ENCODE data around the gene CDKAL1. TPM values are rescaled to one million over a fixed set of nuclear protein-coding genes. Genes with fewer than 3 reads are reported as not detected.

Gene CDKAL1
- total RNA-seq, 1 donor from 2014 or later: 11.3 TPM

DNA sequence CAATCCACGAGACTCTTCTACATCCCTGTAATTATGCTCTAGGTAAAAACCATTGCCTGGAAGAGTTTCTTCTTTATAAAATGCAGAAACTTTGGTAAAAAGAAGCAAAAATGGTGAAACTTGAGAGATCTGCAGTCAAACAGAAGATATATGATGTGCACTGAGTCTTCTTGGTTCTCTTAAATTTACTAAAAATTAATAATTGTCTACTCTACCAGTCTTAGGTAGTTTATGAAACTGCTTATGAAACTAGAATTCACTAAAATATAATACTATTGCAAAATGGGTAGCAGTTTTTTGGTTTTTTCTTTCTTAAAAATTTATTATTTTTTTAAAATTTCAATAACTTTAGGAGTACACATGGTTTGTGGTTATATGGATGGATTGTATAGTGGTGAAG lies 540.2 kb downstream of the CDKAL1 start:
- Histone ChIP-seq H3K9me3 (no peaks in the 10 kb centered on the region), H3K27me3 (no peaks in the 10 kb centered on the region), H3K4me1 (no peaks in the 10 kb centered on the region), H3K36me3 (no peaks in the 10 kb centered on the region), H3K4me3 (no peak overlapping the region), H3K27ac (no peak overlapping the region)
- TF ChIP-seq POLR2A (IDR thresholded peaks at IDR 0.05): no peak
- no peak for TF ChIP-seq POLR2AphosphoS5 (IDR thresholded peaks at IDR 0.05; ENCODE audit: insufficient read depth in 1 of 2, low read depth in 1 of 2)
- TF ChIP-seq CTCF (IDR thresholded peaks at IDR 0.05): no peak
- DNase-seq (ENCODE audit: extremely low spot score in 2 of 2): no peak
- intact Hi-C loops (cut with DNase I): no loop called here

- no peak overlapping the region for H3K27ac ChIP-seq
- no peaks in the 10 kb centered on the region for H3K4me1 ChIP-seq
- H3K9me3 ChIP-seq: no peaks in the 10 kb centered on the region
- H3K4me3 ChIP-seq: no peak overlapping the region
- DNase-seq (ENCODE audit: extremely low spot score in 2 of 2): no peak
- intact Hi-C loops (cut with DNase I): no loop called here
- H3K27me3 ChIP-seq: no peaks in the 10 kb centered on the region
- H3K36me3 ChIP-seq: no peaks in the 10 kb centered on the region
- TF ChIP-seq POLR2A (IDR thresholded peaks at IDR 0.05) (no peak), CTCF (IDR thresholded peaks at IDR 0.05) (no peak), POLR2AphosphoS5 (IDR thresholded peaks at IDR 0.05; ENCODE audit: insufficient read depth in 1 of 2, low read depth in 1 of 2) (no peak)
Observed at GRCh38 chr6:21075986-21076385, 541.7 kb downstream of the CDKAL1 start.

DNA sequence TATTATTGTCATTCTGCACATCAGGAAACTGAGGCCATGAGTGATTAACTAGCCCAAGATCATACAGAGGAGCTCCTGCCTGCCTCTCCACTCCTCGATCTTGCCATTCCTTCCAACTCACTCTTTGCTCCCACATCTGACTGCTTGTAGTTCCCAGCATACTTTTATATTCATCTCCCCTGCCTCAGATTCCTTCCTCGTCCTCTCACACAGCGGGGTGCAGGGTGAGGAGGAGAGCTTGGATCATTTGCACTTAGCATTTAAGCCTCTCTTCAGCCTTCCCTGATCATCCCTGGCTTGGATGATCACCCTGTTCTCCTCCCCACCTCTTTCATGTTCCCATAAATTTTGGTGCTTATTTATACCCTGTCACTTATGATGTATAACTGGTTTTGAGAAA lies 544.2 kb downstream of the CDKAL1 start:
- Histone ChIP-seq H3K27me3 (no peaks in the 10 kb centered on the region), H3K4me3 (no peak overlapping the region), H3K36me3 (no peaks in the 10 kb centered on the region), H3K9me3 (no peaks in the 10 kb centered on the region), H3K4me1 (no peaks in the 10 kb centered on the region), H3K27ac (no peak overlapping the region)
- intact Hi-C loops (cut with DNase I): no loop called here
- DNase-seq (ENCODE audit: extremely low spot score in 2 of 2): no peak
- no peak for TF ChIP-seq CTCF (IDR thresholded peaks at IDR 0.05)
- no peak for TF ChIP-seq POLR2AphosphoS5 (IDR thresholded peaks at IDR 0.05; ENCODE audit: insufficient read depth in 1 of 2, low read depth in 1 of 2)
- no peak for TF ChIP-seq POLR2A (IDR thresholded peaks at IDR 0.05)

DNA sequence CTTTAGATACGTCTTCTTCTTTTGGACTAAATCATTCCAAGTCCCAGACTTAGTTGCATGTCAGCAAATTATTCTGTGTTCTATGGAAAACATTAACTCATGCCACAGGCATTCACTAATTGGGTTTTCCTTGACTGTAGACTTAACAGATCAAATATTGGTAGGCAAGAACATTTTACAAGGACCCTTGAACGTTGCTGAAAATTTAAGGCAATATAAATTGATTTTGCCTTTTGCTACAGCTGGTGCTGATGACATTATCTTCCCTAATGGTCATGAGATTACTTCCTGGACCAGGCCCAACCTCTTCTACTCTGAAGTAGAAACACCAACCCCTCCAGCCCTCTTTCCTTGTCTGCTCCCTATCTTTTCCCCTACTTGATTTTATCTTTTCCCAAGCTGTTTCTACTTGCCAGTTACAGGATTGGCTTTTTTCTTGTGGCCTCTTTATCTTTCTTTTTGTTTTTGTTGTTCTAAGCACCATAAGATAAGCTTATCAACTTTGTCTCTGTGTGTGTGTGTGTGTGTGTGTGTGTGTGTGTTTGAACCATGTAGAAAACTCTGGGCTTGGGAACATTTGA lies 545.3 kb downstream of the CDKAL1 start:
- H3K9me3 ChIP-seq: no peaks in the 10 kb centered on the region
- H3K4me1 ChIP-seq: no peaks in the 10 kb centered on the region
- no peaks in the 10 kb centered on the region for H3K36me3 ChIP-seq
- no peak overlapping the region for H3K27ac ChIP-seq
- H3K4me3 ChIP-seq: no peak overlapping the region
- intact Hi-C loops (cut with DNase I): no loop called here
- no peaks in the 10 kb centered on the region for H3K27me3 ChIP-seq
- TF ChIP-seq POLR2A (IDR thresholded peaks at IDR 0.05) (no peak), CTCF (IDR thresholded peaks at IDR 0.05) (no peak), POLR2AphosphoS5 (IDR thresholded peaks at IDR 0.05; ENCODE audit: insufficient read depth in 1 of 2, low read depth in 1 of 2) (no peak)
- no peak for DNase-seq (ENCODE audit: extremely low spot score in 2 of 2)

DNA sequence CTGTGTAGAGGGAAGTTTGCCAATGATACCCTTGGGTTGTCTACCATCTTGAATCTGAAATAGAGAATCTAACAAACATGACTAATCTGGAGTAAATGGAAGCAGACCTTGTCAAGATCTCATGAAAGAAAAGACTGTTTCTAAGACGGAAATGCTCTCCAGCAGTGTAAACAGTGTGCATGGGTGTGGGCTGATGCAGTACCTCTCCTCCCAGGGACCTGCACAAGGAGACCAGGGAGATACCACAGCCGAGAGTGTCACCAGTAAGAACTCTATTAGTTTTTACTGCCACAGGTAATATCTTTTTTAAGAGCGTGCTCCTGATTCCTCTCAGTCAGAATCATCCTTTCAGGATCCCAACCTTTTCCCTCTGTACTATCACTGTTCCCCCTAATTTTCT lies 546.0 kb downstream of the CDKAL1 start:
- H3K36me3 ChIP-seq: no peaks in the 10 kb centered on the region
- no peak for DNase-seq (ENCODE audit: extremely low spot score in 2 of 2)
- no peaks in the 10 kb centered on the region for H3K4me1 ChIP-seq
- no peak for TF ChIP-seq POLR2A (IDR thresholded peaks at IDR 0.05)
- TF ChIP-seq CTCF (IDR thresholded peaks at IDR 0.05): no peak
- H3K27me3 ChIP-seq: no peaks in the 10 kb centered on the region
- no peak overlapping the region for H3K4me3 ChIP-seq
- H3K27ac ChIP-seq: no peak overlapping the region
- no peaks in the 10 kb centered on the region for H3K9me3 ChIP-seq
- intact Hi-C loops (cut with DNase I): no loop called here

Measured in vagina (tissue), 2 donors.